Ecto neural progenitor cell (in vitro differentiated cells): ENCODE data around the gene PLEKHF1.
"Not testable (repeated sequence)": the region's sequence is repeated elsewhere in the genome, so short reads cannot be mapped to it uniquely, and the experiment has no call there.

Experiments used
- DNase-seq: peaks from one replicate; pipeline ENCODE4 v3.0.0-alpha.2; 2018; ENCODE audit warnings: low spot score

Gene PLEKHF1

GRCh38 chr19:29665215-29665825 is at the start of gene PLEKHF1:
Gene PLEKHF1 (plus strand): TSS chr19:29665461. CDS start chr19:29673840, 8,379 bp downstream.
- DNase-seq, result peak; percentile 94

GRCh38 chr19:29615891-29616425 is 49.3 kb upstream of the PLEKHF1 start:
- DNase-seq, result no peak

GRCh38 chr19:29616541-29616940 is 48.7 kb upstream of the PLEKHF1 start:
- DNase-seq, result no peak

- DNase-seq, result no peak
These were observed 47.6 kb upstream of the PLEKHF1 start for GRCh38 chr19:29617366-29618266.

- DNase-seq, result no peak
These were observed 46.8 kb upstream of the PLEKHF1 start for GRCh38 chr19:29618434-29618833.

GRCh38 chr19:29618871-29619270 is 46.4 kb upstream of the PLEKHF1 start:
- no peak for DNase-seq

- DNase-seq, result no peak
These were observed 44.3 kb upstream of the PLEKHF1 start for GRCh38 chr19:29620931-29621351.

GRCh38 chr19:29622166-29623070 is 42.8 kb upstream of the PLEKHF1 start:
- DNase-seq, result no peak

GRCh38 chr19:29623726-29624488 is 41.4 kb upstream of the PLEKHF1 start:
- no peak for DNase-seq

- no peak for DNase-seq
These were observed 40.6 kb upstream of the PLEKHF1 start for GRCh38 chr19:29624489-29625185.

GRCh38 chr19:29625186-29625651 is 40.0 kb upstream of the PLEKHF1 start:
- no peak for DNase-seq

- DNase-seq, result no peak
These were observed 38.9 kb upstream of the PLEKHF1 start for GRCh38 chr19:29626386-29626785.

- DNase-seq, result not testable (repeated sequence)
These were observed 38.4 kb upstream of the PLEKHF1 start for GRCh38 chr19:29626832-29627231.

- no peak for DNase-seq
These were observed 36.4 kb upstream of the PLEKHF1 start for GRCh38 chr19:29628661-29629385.

- DNase-seq, result no peak
These were observed 35.3 kb upstream of the PLEKHF1 start for GRCh38 chr19:29629836-29630534.

GRCh38 chr19:29630655-29631054 is 34.6 kb upstream of the PLEKHF1 start:
- DNase-seq, result no peak

- DNase-seq, result no peak
These were observed 33.8 kb upstream of the PLEKHF1 start for GRCh38 chr19:29631450-29631849.

- no peak for DNase-seq
These were observed 31.3 kb upstream of the PLEKHF1 start for GRCh38 chr19:29634002-29634401.
